ENCODE data around the gene AK3. TPM values are rescaled to one million over a fixed set of nuclear protein-coding genes. Genes with fewer than 3 reads are reported as not detected.

The AK3 gene
- total RNA-seq, 1 experiment from 2014 or later = 41.5 TPM

- Histone ChIP-seq H3K27me3 (ENCODE audit: insufficient read depth, low read length) (no peaks in the 10 kb centered on the region), H3K4me1 (ENCODE audit: insufficient read depth, low read length) (0 out of 2 replicates have a peak, but pooled peaks cover 6% of the 10 kb centered on the region), H3K23me2 (ENCODE audit: insufficient read length, low read depth, low read length, poor library complexity, severe bottlenecking) (no peaks in the 10 kb centered on the region), H2BK15ac (ENCODE audit: low read depth, low read length) (no peak overlapping the region), H3K14ac (ENCODE audit: insufficient read depth, low read length) (no peak overlapping the region), H3K4ac (ENCODE audit: low read depth, low read length) (no peak overlapping the region), H3K79me1 (ENCODE audit: insufficient read depth, low read depth, low read length, poor library complexity, severe bottlenecking) (no peaks in the 10 kb centered on the region), H4K91ac (ENCODE audit: insufficient read length, low read depth, low read length) (no peak overlapping the region), H3K56ac (ENCODE audit: insufficient read length, low read depth, low read length) (no peak overlapping the region), H2AK5ac (ENCODE audit: insufficient read length, low read length) (no peak overlapping the region), H3K79me2 (ENCODE audit: insufficient read depth, low read length) (no peaks in the 10 kb centered on the region), H4K20me1 (ENCODE audit: control insufficient read depth, insufficient read depth, insufficient read length) (no peaks in the 10 kb centered on the region), H4K5ac (ENCODE audit: insufficient read length, low read depth, low read length) (no peak overlapping the region), H2BK20ac (ENCODE audit: low read depth, low read length, poor library complexity, severe bottlenecking) (no peak overlapping the region), H3K9ac (ENCODE audit: extremely low read depth, insufficient read length, low read length) (no peak overlapping the region), H2BK120ac (ENCODE audit: low read depth, low read length, poor library complexity, severe bottlenecking) (no peak overlapping the region), H3K4me2 (ENCODE audit: insufficient read depth, insufficient read length, low read length) (no peak overlapping the region), H3K9me3 (ENCODE audit: control insufficient read depth, low read depth, low read length) (no peaks in the 10 kb centered on the region), H3K27ac (ENCODE audit: insufficient read length, low read depth, low read length) (no peak overlapping the region), H2AFZ (ENCODE audit: low read length) (no peak overlapping the region), H2BK12ac (ENCODE audit: insufficient read length, low read depth, low read length) (no peak overlapping the region), H3K23ac (ENCODE audit: insufficient read length, low read depth, low read length) (no peak overlapping the region), H3T11ph (ENCODE audit: low read length) (no peak overlapping the region), H3K18ac (ENCODE audit: insufficient read length, low read depth, low read length) (no peak overlapping the region), H4K8ac (replicated peaks; ENCODE audit: insufficient read length, low read depth, low read length) (no peak overlapping the region), H2BK5ac (ENCODE audit: insufficient read length, low read length) (no peak overlapping the region)
- no peak overlapping the region for H3K27ac Mint-ChIP-seq
- peaks cover 3% of the 10 kb centered on the region; the same call in 1 of the 2 replicates for H3K27me3 Mint-ChIP-seq (ENCODE audit: low read depth)
- H3K4me1 Mint-ChIP-seq = peaks cover 11% of the 10 kb centered on the region in 2 experiments
- no peaks in the 10 kb centered on the region for H3K9me3 Mint-ChIP-seq
- TF ChIP-seq CTCF (conservative IDR thresholded peaks at IDR 0.05) = no peak
- no peak overlapping the region for H3K4me3 Mint-ChIP-seq
- H3K36me3 Mint-ChIP-seq (ENCODE audit: insufficient read depth in 1 of 3, low read depth in 3 of 3) = no peaks in the 10 kb centered on the region
- WGBS (ENCODE audit: extremely low coverage, insufficient read length, low lambda C conversion rate) = no CpG with 5 or more reads among the region's 1 CpG
- DNase-seq = no peak
These were observed 69.3 kb downstream of the AK3 start for GRCh38 chr9:4671737-4672136.
